Effector memory CD4-positive, alpha-beta T cell (primary cell): ENCODE measurements around the gene SPOP.

Experiments used
- DNase-seq, 3 donors: peaks; one replicate each; pipeline ENCODE4 v3.0.0-alpha.2; 2020
- H3K27ac ChIP-seq: 2 replicates; pipeline ENCODE4 v1.7.0; 2013; ENCODE audit warnings: mild to moderate bottlenecking, low read length, moderate library complexity; ENCODE audit not compliant: insufficient read depth, poor library complexity, severe bottlenecking
- H3K27me3 ChIP-seq: replicated peaks from 2 replicates; pipeline ENCODE4 v1.7.0; 2013; ENCODE audit warnings: mild to moderate bottlenecking, low read length; ENCODE audit not compliant: insufficient read depth, control insufficient read depth, poor library complexity, severe bottlenecking
- H3K36me3 ChIP-seq: 2 replicates; pipeline ENCODE4 v1.7.0; 2013; ENCODE audit warnings: mild to moderate bottlenecking, low read length, moderate library complexity; ENCODE audit not compliant: control insufficient read depth, insufficient read depth
- H3K4me1 ChIP-seq: 2 replicates; pipeline ENCODE4 v1.7.0; 2013; ENCODE audit warnings: low read length, mild to moderate bottlenecking; ENCODE audit not compliant: control insufficient read depth, insufficient read depth, poor library complexity, severe bottlenecking
- H3K4me3 ChIP-seq: 2 replicates; pipeline ENCODE4 v1.7.0; 2013; ENCODE audit warnings: low read length, low read depth, mild to moderate bottlenecking; ENCODE audit not compliant: insufficient read depth, poor library complexity, severe bottlenecking
- H3K9me3 ChIP-seq: 2 replicates; pipeline ENCODE4 v1.7.0; 2013; ENCODE audit warnings: mild to moderate bottlenecking, low read length, moderate library complexity; ENCODE audit not compliant: control insufficient read depth

The SPOP gene

DNA sequence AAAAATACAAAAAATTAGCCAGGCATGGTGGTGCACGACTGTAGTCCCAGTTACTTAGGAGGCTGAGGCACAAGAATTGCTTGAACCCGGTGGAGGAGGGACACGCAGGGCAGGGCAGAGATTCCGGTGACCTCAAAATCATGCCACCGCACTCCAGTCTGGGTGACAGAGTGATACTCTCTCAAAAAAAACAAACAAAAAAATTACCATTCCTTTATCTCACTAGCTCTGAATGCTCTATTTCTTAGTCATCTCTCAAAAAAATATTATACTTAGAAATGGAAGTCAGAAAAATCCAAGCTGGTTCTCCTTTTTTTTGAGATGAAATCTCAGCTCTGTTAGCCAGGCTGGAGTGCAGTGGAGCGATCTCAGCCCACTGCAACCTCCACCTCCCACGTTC lies 40.8 kb downstream of the SPOP start:
- Histone ChIP-seq H3K9me3 (no peaks in the 10 kb centered on the region), H3K4me1 (no peaks in the 10 kb centered on the region), H3K27me3 (no peaks in the 10 kb centered on the region), H3K4me3 (no peak overlapping the region), H3K36me3 (no peaks in the 10 kb centered on the region), H3K27ac (no peak overlapping the region)
- DNase-seq: no peak

DNA sequence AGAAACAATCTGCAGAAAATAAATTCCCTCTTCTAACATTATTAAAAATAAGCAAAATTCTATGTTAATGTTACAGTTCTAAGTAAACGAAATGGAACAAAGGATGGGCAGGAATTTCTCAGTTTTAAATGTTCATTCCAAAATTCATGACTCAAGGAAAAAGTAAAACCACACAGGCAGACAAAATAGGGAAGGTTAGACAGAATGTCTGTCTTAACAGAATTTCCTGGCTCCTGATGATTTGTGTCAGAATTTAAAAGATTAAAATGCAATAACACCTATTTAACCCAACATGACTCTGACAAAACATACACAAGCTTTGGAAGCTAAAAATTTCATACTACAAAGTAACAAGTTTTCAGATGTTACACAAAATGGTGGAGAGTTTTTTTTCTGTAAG lies 42.8 kb downstream of the SPOP start:
- no peaks in the 10 kb centered on the region for H3K9me3 ChIP-seq
- H3K27ac ChIP-seq: no peak overlapping the region
- no peaks in the 10 kb centered on the region for H3K36me3 ChIP-seq
- DNase-seq: no peak
- peaks cover 2% of the 10 kb centered on the region for H3K4me1 ChIP-seq
- no peaks in the 10 kb centered on the region for H3K27me3 ChIP-seq
- no peak overlapping the region for H3K4me3 ChIP-seq

DNA sequence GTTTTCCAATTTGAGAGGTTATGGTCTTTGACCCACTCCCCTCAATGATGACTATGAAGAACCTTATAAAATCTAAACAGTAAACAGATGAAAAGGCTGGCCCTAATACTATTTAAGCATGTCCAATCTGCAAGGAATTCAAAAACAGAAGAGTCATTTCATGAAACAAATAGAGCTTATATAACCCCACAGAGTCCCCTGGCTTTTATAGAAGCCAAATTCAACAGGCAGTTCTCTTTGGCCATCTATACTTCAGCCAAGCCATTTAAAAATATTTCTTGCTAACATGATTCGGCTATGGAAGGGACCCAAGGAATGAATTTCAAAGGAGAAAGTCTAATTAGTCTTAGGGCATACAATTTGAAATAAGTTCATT lies 43.4 kb downstream of the SPOP start:
- H3K4me3 ChIP-seq: no peak overlapping the region
- H3K9me3 ChIP-seq: no peaks in the 10 kb centered on the region
- H3K27ac ChIP-seq: no peak overlapping the region
- H3K36me3 ChIP-seq: no peaks in the 10 kb centered on the region
- H3K4me1 ChIP-seq: peaks cover 2% of the 10 kb centered on the region
- H3K27me3 ChIP-seq: no peaks in the 10 kb centered on the region
- DNase-seq: no peak

DNA sequence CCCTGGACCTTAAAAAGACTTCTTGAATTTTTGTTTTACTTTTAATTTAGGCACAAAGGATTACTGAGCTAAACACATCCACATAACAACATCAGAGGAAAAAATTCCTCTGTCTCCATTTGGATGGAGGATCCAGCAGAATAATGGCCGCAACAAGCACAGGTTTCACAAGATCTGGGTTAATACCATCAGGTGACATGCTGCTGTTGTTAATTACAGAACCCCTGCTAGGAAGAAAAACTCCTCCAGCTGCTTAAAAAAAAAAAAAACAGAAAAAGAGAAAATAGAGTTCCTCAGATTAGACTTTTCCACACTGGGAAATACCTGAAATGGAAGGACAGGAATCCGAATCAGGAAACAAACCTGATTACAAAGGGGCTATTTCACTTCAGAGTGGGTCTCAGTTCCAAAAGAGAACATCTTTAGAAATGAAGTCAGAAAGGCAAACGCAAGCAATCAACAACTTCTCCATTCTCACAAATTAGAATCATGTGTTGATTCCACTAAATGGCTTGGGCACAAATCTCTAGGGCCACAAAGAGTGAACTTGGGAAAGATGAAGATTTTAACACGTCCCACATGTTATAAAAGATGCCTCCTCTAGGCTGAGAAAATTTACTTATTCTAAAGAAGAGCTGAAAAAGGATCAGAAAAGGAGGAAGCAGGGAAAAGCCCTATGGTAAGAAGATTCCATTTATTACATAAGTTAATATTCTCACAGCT lies 44.0 kb downstream of the SPOP start:
- Histone ChIP-seq H3K27ac (no peak overlapping the region), H3K27me3 (no peaks in the 10 kb centered on the region), H3K4me3 (no peak overlapping the region), H3K4me1 (peaks cover 2% of the 10 kb centered on the region), H3K9me3 (no peaks in the 10 kb centered on the region), H3K36me3 (no peaks in the 10 kb centered on the region)
- no peak for DNase-seq

DNA sequence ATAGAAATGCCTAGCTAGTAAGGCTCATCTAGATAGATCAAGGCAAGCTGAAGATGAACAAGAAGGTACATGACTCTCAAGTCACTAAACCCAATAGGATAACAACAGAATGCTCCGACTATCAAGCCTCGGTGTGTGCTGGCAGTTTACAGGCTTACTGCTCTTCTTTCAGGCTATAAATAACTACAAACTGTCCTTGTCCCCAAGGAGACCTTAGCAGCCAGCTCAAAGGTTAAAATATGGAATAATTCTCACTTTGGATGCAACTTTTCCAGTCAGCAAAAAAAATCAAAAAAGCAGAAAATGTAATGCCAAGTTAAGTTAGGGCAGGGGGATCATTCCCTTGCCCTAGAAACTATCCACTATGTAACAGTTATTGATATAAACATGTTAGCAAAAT lies 44.6 kb downstream of the SPOP start:
- H3K4me1 ChIP-seq: peaks cover 2% of the 10 kb centered on the region
- H3K27ac ChIP-seq: no peak overlapping the region
- H3K27me3 ChIP-seq: no peaks in the 10 kb centered on the region
- no peak overlapping the region for H3K4me3 ChIP-seq
- DNase-seq: no peak
- no peaks in the 10 kb centered on the region for H3K36me3 ChIP-seq
- no peaks in the 10 kb centered on the region for H3K9me3 ChIP-seq

DNA sequence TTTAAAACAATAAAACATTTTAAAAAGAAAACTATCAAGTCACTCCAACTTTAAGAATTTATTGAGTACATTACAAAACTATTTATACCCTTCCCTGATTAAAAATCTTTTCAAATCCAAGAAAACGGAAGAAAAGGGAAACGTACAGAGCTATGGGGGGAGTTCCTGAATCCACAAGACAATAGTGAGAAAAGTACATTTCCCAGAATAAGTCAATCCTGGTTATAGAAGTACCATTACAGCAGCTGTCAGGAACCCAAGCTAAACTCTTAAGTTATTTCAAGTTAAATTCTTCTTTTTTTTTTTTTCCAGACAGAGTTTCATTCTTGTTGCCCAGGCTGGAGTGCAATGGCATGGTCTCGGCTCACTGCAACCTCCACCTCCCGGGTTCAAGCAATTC lies 45.7 kb downstream of the SPOP start:
- Histone ChIP-seq H3K9me3 (no peaks in the 10 kb centered on the region), H3K27ac (no peak overlapping the region), H3K4me1 (peaks cover 2% of the 10 kb centered on the region), H3K27me3 (no peaks in the 10 kb centered on the region), H3K4me3 (no peak overlapping the region), H3K36me3 (no peaks in the 10 kb centered on the region)
- no peak for DNase-seq

DNA sequence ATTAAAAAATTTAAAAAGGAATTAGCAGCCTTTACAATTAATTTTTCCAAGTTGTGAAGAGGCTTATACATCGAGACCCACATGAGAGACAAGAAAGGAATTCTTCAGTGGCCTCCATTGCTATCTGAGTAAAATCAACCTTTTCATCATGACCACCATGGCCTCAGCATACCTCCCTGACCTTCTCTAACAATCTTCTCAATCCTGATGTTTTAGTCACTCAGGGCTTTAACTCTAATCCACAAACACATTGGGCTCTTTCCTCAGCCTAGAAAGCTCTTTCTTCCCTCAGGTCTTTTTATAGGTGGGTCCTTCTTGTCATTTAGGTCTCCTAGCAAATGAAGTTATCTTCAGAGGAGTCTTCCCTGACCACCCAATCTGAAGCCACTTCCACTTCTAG lies 46.4 kb downstream of the SPOP start:
- Histone ChIP-seq H3K27ac (no peak overlapping the region), H3K36me3 (no peaks in the 10 kb centered on the region), H3K9me3 (no peaks in the 10 kb centered on the region), H3K27me3 (no peaks in the 10 kb centered on the region), H3K4me3 (no peak overlapping the region), H3K4me1 (peaks cover 2% of the 10 kb centered on the region)
- no peak for DNase-seq

DNA sequence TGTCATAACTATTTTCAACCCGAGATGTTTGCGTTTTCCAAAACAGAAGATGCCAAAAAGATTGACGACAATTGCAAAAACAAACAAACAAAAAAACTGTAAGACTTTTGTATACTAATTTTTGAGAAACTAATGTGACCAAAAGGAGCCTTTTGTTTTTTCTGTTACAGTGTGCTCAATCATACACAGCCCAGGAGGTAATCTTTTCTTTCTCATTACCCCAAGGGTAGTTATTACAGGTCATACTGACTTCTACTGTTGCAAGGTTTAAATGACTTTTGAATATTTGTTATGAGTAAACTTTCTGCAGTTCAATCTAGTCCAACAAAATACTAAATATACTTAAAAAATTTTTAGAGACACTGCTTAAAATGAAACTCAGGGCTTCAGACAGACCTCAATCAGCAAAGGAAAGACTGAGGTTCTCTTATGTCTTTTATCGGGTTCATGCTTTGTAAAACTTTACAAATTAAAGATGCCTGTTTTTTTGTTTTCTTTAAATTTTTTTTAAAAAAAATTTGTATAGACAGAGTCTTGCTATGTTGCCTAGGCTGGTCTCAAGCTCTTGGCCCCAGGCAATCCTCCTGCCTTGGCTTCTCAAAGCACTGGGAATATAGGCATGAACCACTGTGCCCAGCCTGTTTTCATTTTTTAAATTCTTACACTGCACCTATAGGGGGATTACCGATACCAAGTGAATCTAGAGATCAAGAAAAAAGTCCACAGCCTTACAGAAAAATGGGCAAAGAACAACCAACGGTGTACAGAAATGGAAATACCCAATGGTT lies 47.6 kb downstream of the SPOP start:
- H3K27me3 ChIP-seq: no peaks in the 10 kb centered on the region
- DNase-seq: no peak
- H3K4me1 ChIP-seq: peaks cover 2% of the 10 kb centered on the region
- H3K9me3 ChIP-seq: no peaks in the 10 kb centered on the region
- H3K27ac ChIP-seq: no peak overlapping the region
- H3K4me3 ChIP-seq: no peak overlapping the region
- no peaks in the 10 kb centered on the region for H3K36me3 ChIP-seq

DNA sequence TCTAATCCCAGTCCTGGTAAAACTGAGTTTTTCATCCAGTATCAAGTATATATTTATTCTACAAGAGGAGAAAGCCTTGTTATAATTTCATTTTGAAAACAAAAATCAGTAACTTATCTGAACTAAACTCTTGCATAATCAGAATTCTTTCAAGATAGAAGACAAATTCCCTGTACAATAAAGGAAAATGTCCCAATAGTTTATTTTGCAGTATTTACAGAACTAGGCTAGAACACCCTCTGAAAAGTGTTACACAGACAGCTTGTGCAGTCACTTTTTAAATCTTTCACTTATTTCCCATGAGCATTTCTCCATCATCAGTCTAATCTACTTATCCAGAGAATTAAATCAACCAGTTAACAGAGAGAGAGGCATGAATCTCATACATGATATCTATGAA lies 48.5 kb downstream of the SPOP start:
- Histone ChIP-seq H3K4me3 (no peak overlapping the region), H3K36me3 (no peaks in the 10 kb centered on the region), H3K4me1 (peaks cover 2% of the 10 kb centered on the region), H3K9me3 (no peaks in the 10 kb centered on the region), H3K27ac (no peak overlapping the region), H3K27me3 (no peaks in the 10 kb centered on the region)
- DNase-seq: no peak

DNA sequence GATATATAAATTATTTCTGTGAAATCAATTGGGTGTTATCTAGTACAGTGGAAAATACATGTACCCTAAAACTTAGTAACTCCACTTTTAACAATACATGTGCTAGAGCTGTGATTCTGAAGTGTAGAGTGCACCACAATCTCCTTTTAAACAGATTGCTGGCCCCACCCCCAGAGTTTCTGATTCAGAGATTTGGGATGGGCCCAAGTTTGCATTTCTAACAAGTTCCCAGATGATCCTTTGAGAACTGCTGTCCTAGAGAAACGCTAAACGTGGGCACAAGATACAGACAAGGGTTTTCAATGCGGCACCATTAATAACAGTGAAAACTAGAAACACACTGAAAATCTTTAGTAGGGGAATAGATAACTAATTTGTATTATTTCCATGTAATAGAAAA lies 53.0 kb downstream of the SPOP start:
- H3K4me1 ChIP-seq: no peaks in the 10 kb centered on the region
- H3K27ac ChIP-seq: no peak overlapping the region
- no peak for DNase-seq
- H3K36me3 ChIP-seq: peaks cover 15% of the 10 kb centered on the region
- H3K27me3 ChIP-seq: no peaks in the 10 kb centered on the region
- H3K9me3 ChIP-seq: no peaks in the 10 kb centered on the region
- H3K4me3 ChIP-seq: no peak overlapping the region
